ENCODE data around the gene SLC39A8.

The SLC39A8 gene

GRCh38 chr4:102222838-102223409 is 122.4 kb downstream of the SLC39A8 start:
- Histone ChIP-seq H3K23ac (ENCODE audit: low read length) (no peak overlapping the region), H2AFZ (ENCODE audit: insufficient read depth, low read length, poor library complexity) (no peak overlapping the region), H3K18ac (ENCODE audit: low read length) (no peak overlapping the region), H3K36me3 (ENCODE audit: control insufficient read depth in 1 of 2, insufficient read depth in 2 of 2, low read length in 2 of 2) (no peaks in the 10 kb centered on the region), H4K12ac (ENCODE audit: low read depth, low read length) (no peak overlapping the region), H3K4me3 (ENCODE audit: low read depth, low read length) (no peak overlapping the region), H3K79me1 (ENCODE audit: low read length) (no peaks in the 10 kb centered on the region), H3K14ac (ENCODE audit: low read length) (no peak overlapping the region), H3K9me3 (ENCODE audit: insufficient read depth, low read depth, low read length) (peaks cover 2% of the 10 kb centered on the region), H2BK120ac (ENCODE audit: insufficient read depth, low read length, poor library complexity) (no peak overlapping the region), H4K8ac (ENCODE audit: low read depth, low read length) (no peak overlapping the region), H4K91ac (ENCODE audit: low read depth, low read length) (no peak overlapping the region), H3K79me2 (ENCODE audit: control insufficient read depth, insufficient read depth, low read length, poor library complexity) (no peaks in the 10 kb centered on the region), H2AK5ac (ENCODE audit: low read length) (no peak overlapping the region), H3K9ac (ENCODE audit: low read length) (no peak overlapping the region), H2BK12ac (ENCODE audit: low read length) (no peak overlapping the region), H3K4me1 (ENCODE audit: control insufficient read depth in 1 of 2, insufficient read depth in 2 of 2, low read length in 2 of 2) (no peaks in the 10 kb centered on the region), H2BK5ac (ENCODE audit: low read depth, low read length, poor library complexity) (no peak overlapping the region), H3K27me3 (ENCODE audit: insufficient read depth, low read length) (no peaks in the 10 kb centered on the region), H3K4ac (ENCODE audit: low read depth, low read length) (no peak overlapping the region), H3K27ac (ENCODE audit: low read depth, low read length) (no peak overlapping the region), H3K4me2 (ENCODE audit: low read length) (no peak overlapping the region)
- no CpG with 5 or more reads among the region's 1 CpG for WGBS (ENCODE audit: extremely low coverage, insufficient coverage, insufficient read length)
- DNase-seq: no peak

GRCh38 chr4:102219129-102219528 is 126.2 kb downstream of the SLC39A8 start:
- Histone ChIP-seq H3K4ac (ENCODE audit: low read depth, low read length) (no peak overlapping the region), H3K27me3 (ENCODE audit: insufficient read depth, low read length) (no peaks in the 10 kb centered on the region), H3K79me2 (ENCODE audit: control insufficient read depth, insufficient read depth, low read length, poor library complexity) (no peaks in the 10 kb centered on the region), H3K18ac (ENCODE audit: low read length) (no peak overlapping the region), H3K79me1 (ENCODE audit: low read length) (no peaks in the 10 kb centered on the region), H3K36me3 (ENCODE audit: control insufficient read depth in 1 of 2, insufficient read depth in 2 of 2, low read length in 2 of 2) (no peaks in the 10 kb centered on the region), H3K4me3 (ENCODE audit: low read depth, low read length) (no peak overlapping the region), H3K4me2 (ENCODE audit: low read length) (no peak overlapping the region), H4K12ac (ENCODE audit: low read depth, low read length) (no peak overlapping the region), H3K9me3 (ENCODE audit: insufficient read depth, low read depth, low read length) (no peaks in the 10 kb centered on the region), H2AK5ac (ENCODE audit: low read length) (no peak overlapping the region), H4K8ac (ENCODE audit: low read depth, low read length) (no peak overlapping the region), H3K9ac (ENCODE audit: low read length) (no peak overlapping the region), H4K91ac (ENCODE audit: low read depth, low read length) (no peak overlapping the region), H2BK5ac (ENCODE audit: low read depth, low read length, poor library complexity) (no peak overlapping the region), H3K23ac (ENCODE audit: low read length) (no peak overlapping the region), H3K4me1 (ENCODE audit: control insufficient read depth in 1 of 2, insufficient read depth in 2 of 2, low read length in 2 of 2) (no peaks in the 10 kb centered on the region), H2BK12ac (ENCODE audit: low read length) (no peak overlapping the region), H3K14ac (ENCODE audit: low read length) (no peak overlapping the region), H2BK120ac (ENCODE audit: insufficient read depth, low read length, poor library complexity) (no peak overlapping the region), H2AFZ (ENCODE audit: insufficient read depth, low read length, poor library complexity) (no peak overlapping the region), H3K27ac (ENCODE audit: low read depth, low read length) (no peak overlapping the region)
- DNase-seq: no peak
- no CpG with 5 or more reads among the region's 4 CpGs for WGBS (ENCODE audit: extremely low coverage, insufficient coverage, insufficient read length)

GRCh38 chr4:102218656-102219055 is 126.6 kb downstream of the SLC39A8 start:
- no peak overlapping the region for H4K12ac ChIP-seq (ENCODE audit: low read depth, low read length)
- no peaks in the 10 kb centered on the region for H3K79me2 ChIP-seq (ENCODE audit: control insufficient read depth, insufficient read depth, low read length, poor library complexity)
- no peak overlapping the region for H2BK120ac ChIP-seq (ENCODE audit: insufficient read depth, low read length, poor library complexity)
- no peak overlapping the region for H3K4ac ChIP-seq (ENCODE audit: low read depth, low read length)
- H3K4me3 ChIP-seq (ENCODE audit: low read depth, low read length): no peak overlapping the region
- no peak overlapping the region for H3K9ac ChIP-seq (ENCODE audit: low read length)
- no peak for DNase-seq
- no peaks in the 10 kb centered on the region for H3K79me1 ChIP-seq (ENCODE audit: low read length)
- H3K4me2 ChIP-seq (ENCODE audit: low read length): no peak overlapping the region
- no peak overlapping the region for H4K8ac ChIP-seq (ENCODE audit: low read depth, low read length)
- H3K18ac ChIP-seq (ENCODE audit: low read length): no peak overlapping the region
- H3K14ac ChIP-seq (ENCODE audit: low read length): no peak overlapping the region
- no peaks in the 10 kb centered on the region for H3K4me1 ChIP-seq (ENCODE audit: control insufficient read depth in 1 of 2, insufficient read depth in 2 of 2, low read length in 2 of 2)
- H3K27ac ChIP-seq (ENCODE audit: low read depth, low read length): no peak overlapping the region
- no peaks in the 10 kb centered on the region for H3K36me3 ChIP-seq (ENCODE audit: control insufficient read depth in 1 of 2, insufficient read depth in 2 of 2, low read length in 2 of 2)
- no peak overlapping the region for H2AK5ac ChIP-seq (ENCODE audit: low read length)
- no peak overlapping the region for H4K91ac ChIP-seq (ENCODE audit: low read depth, low read length)
- H2AFZ ChIP-seq (ENCODE audit: insufficient read depth, low read length, poor library complexity): no peak overlapping the region
- no peak overlapping the region for H3K23ac ChIP-seq (ENCODE audit: low read length)
- no peaks in the 10 kb centered on the region for H3K27me3 ChIP-seq (ENCODE audit: insufficient read depth, low read length)
- no peaks in the 10 kb centered on the region for H3K9me3 ChIP-seq (ENCODE audit: insufficient read depth, low read depth, low read length)
- H2BK5ac ChIP-seq (ENCODE audit: low read depth, low read length, poor library complexity): no peak overlapping the region
- no CpG with 5 or more reads among the region's 3 CpGs for WGBS (ENCODE audit: extremely low coverage, insufficient coverage, insufficient read length)
- H2BK12ac ChIP-seq (ENCODE audit: low read length): no peak overlapping the region

- Histone ChIP-seq H3K4me1 (ENCODE audit: control insufficient read depth in 1 of 2, insufficient read depth in 2 of 2, low read length in 2 of 2) (no peaks in the 10 kb centered on the region), H3K4me3 (ENCODE audit: low read depth, low read length) (no peak overlapping the region), H3K4me2 (ENCODE audit: low read length) (no peak overlapping the region), H3K4ac (ENCODE audit: low read depth, low read length) (no peak overlapping the region), H3K14ac (ENCODE audit: low read length) (no peak overlapping the region), H2BK12ac (ENCODE audit: low read length) (no peak overlapping the region), H4K8ac (ENCODE audit: low read depth, low read length) (no peak overlapping the region), H3K27ac (ENCODE audit: low read depth, low read length) (no peak overlapping the region), H3K79me2 (ENCODE audit: control insufficient read depth, insufficient read depth, low read length, poor library complexity) (no peaks in the 10 kb centered on the region), H2BK120ac (ENCODE audit: insufficient read depth, low read length, poor library complexity) (no peak overlapping the region), H3K9me3 (ENCODE audit: insufficient read depth, low read depth, low read length) (no peaks in the 10 kb centered on the region), H4K91ac (ENCODE audit: low read depth, low read length) (no peak overlapping the region), H4K12ac (ENCODE audit: low read depth, low read length) (no peak overlapping the region), H3K9ac (ENCODE audit: low read length) (no peak overlapping the region), H2BK5ac (ENCODE audit: low read depth, low read length, poor library complexity) (no peak overlapping the region), H3K27me3 (ENCODE audit: insufficient read depth, low read length) (no peaks in the 10 kb centered on the region), H2AK5ac (ENCODE audit: low read length) (no peak overlapping the region), H3K18ac (ENCODE audit: low read length) (no peak overlapping the region), H3K79me1 (ENCODE audit: low read length) (no peaks in the 10 kb centered on the region), H3K36me3 (ENCODE audit: control insufficient read depth in 1 of 2, insufficient read depth in 2 of 2, low read length in 2 of 2) (no peaks in the 10 kb centered on the region), H3K23ac (ENCODE audit: low read length) (no peak overlapping the region), H2AFZ (ENCODE audit: insufficient read depth, low read length, poor library complexity) (no peak overlapping the region)
- no CpG with 5 or more reads among the region's 1 CpG for WGBS (ENCODE audit: extremely low coverage, insufficient coverage, insufficient read length)
- DNase-seq: no peak
Observed at GRCh38 chr4:102217775-102218355, 127.4 kb downstream of the SLC39A8 start.
